Measurements from ENCODE around the gene RBM26. TPM values are rescaled to one million over a fixed set of nuclear protein-coding genes. Genes with fewer than 3 reads are reported as not detected.
"Not testable (repeated sequence)": the region's sequence is repeated elsewhere in the genome, so short reads cannot be mapped to it uniquely, and the experiment has no call there.

The RBM26 gene
- total and polyA plus RNA-seq, 12 donors = 7.5 to 46.8 (median 24.5) TPM

DNA sequence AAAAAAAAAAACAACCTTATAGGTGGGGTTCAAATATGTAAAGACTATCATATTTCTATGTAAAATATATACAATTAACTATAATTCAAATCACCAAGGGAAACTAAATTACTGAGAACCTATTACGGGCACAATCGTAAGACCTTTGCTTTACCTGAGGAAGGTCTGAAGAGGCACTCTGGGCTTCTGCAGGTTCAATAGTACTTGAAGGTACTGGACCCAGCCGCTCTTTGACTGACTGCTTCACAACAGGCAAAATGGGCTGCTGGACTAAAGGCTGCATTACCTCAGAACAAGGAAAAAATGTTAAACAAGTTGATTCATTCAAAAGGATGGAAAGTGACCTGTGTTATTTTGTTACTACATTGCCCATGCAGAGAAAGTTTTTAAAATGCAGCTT, 51.8 kb downstream of the RBM26 start:
- no peak for DNase-seq
- TF ChIP-seq CTCF (IDR thresholded peaks at IDR 0.05) = no peak
- intact Hi-C loops (cut with DNase I) = no loop called here
- Histone ChIP-seq H3K27me3 (no peaks in the 10 kb centered on the region), H3K36me3 (peaks cover 0 to 100% (median 27%) of the 10 kb centered on the region in 9 donors), H3K9me3 (no peaks in the 10 kb centered on the region), H3K4me1 (peaks cover 0 to 9% (median 0%) of the 10 kb centered on the region in 9 donors), H3K4me3 (no peak overlapping the region), H3K27ac (no peak overlapping the region)
- 97 to 100% methylated on average over 3 of the region's 3 CpGs for WGBS, 2 donors
- no peak for ATAC-seq

DNA sequence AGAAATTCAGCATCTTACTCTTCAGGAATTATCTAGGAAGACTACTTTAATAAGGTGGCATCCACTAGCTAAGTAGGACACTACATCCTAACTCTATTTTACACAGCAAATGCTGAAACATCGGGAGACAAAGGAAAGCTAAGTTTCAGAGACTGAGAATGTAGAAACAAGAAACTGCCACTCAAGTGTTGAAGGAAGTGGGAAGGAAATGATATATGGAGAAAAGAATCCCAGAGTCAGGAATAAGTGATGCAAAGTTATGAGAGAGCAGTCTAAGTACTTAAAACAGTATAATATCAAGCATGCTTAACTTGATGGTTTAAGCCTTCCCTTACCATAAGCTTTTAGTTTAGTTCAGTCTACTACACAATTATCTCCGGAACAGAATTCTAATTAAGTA, 52.4 kb downstream of the RBM26 start:
- no peaks in the 10 kb centered on the region for H3K27me3 ChIP-seq
- H3K4me1 ChIP-seq = peaks cover 0 to 9% (median 0%) of the 10 kb centered on the region in 9 donors
- H3K9me3 ChIP-seq = no peaks in the 10 kb centered on the region
- H3K36me3 ChIP-seq = peaks cover 0 to 98% (median 27%) of the 10 kb centered on the region in 9 donors
- intact Hi-C loops (cut with DNase I) = no loop called here
- no peak overlapping the region for H3K27ac ChIP-seq
- DNase-seq = no peak
- TF ChIP-seq CTCF (IDR thresholded peaks at IDR 0.05) = no peak
- WGBS, 2 donors = 36 to 61% methylated on average over 2 of the region's 2 CpGs
- no peak overlapping the region for H3K4me3 ChIP-seq
- no peak for ATAC-seq

GRCh38 chr13:79352107-79352506, 53.9 kb downstream of the RBM26 start:
- H3K27me3 ChIP-seq = no peaks in the 10 kb centered on the region
- no peak for TF ChIP-seq CTCF (IDR thresholded peaks at IDR 0.05)
- DNase-seq = no peak
- ATAC-seq = no peak
- no peak overlapping the region for H3K4me3 ChIP-seq
- peaks cover 0 to 9% (median 0%) of the 10 kb centered on the region in 9 donors for H3K4me1 ChIP-seq
- no peak overlapping the region for H3K27ac ChIP-seq
- peaks cover 0 to 98% (median 22%) of the 10 kb centered on the region in 9 donors for H3K36me3 ChIP-seq
- intact Hi-C loops (cut with DNase I) = no loop called here
- no peaks in the 10 kb centered on the region for H3K9me3 ChIP-seq

DNA sequence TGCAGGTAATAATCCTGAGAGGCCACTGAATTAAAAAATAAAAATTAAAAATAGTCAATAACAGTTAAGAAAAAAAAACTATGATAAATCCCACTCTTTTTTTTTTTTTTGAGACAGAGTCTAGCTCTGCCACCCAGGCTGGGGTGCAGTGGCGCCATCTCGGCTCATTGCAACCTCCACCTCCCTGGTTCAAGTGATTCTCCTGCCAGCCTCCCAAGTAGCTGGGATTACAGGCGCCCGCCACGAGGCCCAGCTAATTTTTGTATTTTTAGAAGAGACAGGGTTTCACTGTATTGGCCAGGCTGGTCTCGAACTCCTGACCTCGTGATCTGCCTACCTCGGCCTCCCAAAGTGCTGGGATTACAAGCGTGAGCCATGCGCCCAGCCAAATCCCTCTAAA, 56.4 kb downstream of the RBM26 start:
- 95 to 98% methylated on average over 10 of the region's 10 CpGs for WGBS, 2 donors
- H3K9me3 ChIP-seq; DNase-seq; ATAC-seq; H3K27ac ChIP-seq; H3K4me1 ChIP-seq; H3K27me3 ChIP-seq; H3K4me3 ChIP-seq; intact Hi-C loops (cut with DNase I): not testable (repeated sequence)
- H3K36me3 ChIP-seq = peaks cover 0 to 98% (median 22%) of the 10 kb centered on the region in 9 donors

- Histone ChIP-seq H3K27me3 (no peaks in the 10 kb centered on the region), H3K4me3 (no peak overlapping the region), H3K4me1 (peaks cover 0 to 9% (median 0%) of the 10 kb centered on the region in 9 donors), H3K9me3 (no peaks in the 10 kb centered on the region), H3K36me3 (peaks cover 0 to 98% (median 22%) of the 10 kb centered on the region in 9 donors), H3K27ac (no peak overlapping the region)
- ATAC-seq (no peak), DNase-seq (no peak)
- intact Hi-C loops (cut with DNase I) = no loop called here
- no peak for TF ChIP-seq CTCF (IDR thresholded peaks at IDR 0.05)
- WGBS, 2 donors = 91 to 92% methylated on average over 3 of the region's 3 CpGs
Measured at GRCh38 chr13:79349011-79349410, 57.0 kb downstream of the RBM26 start.

Measured in heart right ventricle (tissue), 16 donors.